CD14-positive monocyte (primary cell): ENCODE data around the gene WT1. TPM values are rescaled to one million over a fixed set of nuclear protein-coding genes. Genes with fewer than 3 reads are reported as not detected.
A peak's percentile ranks its signal among the peaks of the same experiment; 100 is the strongest.
"Not testable (repeated sequence)": the region's sequence is repeated elsewhere in the genome, so short reads cannot be mapped to it uniquely, and the experiment has no call there.

ENCODE experiments used
- DNase-seq, 3 donors: peaks; one replicate each; pipeline ENCODE4 v3.0.0-alpha.2; 2011 to 2022
- H2AFZ ChIP-seq: 2 replicates; pipeline ENCODE4 v1.6.0; 2012; ENCODE audit warnings: mild to moderate bottlenecking, low read depth, low read length, inconsistent platforms; ENCODE audit not compliant: insufficient read depth, poor library complexity, severe bottlenecking
- H3K27ac ChIP-seq, 2 donors: 1 replicate in 1 of 2; 2 replicates in 1 of 2; pipeline ENCODE4 v1.5.1; 2012 to 2013; ENCODE audit warnings: low read length in 2 of 2, control low read depth in 1 of 2, inconsistent platforms in 1 of 2, low read depth in 1 of 2, mild to moderate bottlenecking in 1 of 2
- H3K27me3 ChIP-seq, 2 donors: one replicate each; pipeline versions ENCODE4 v1.6.0 to v1.6.1; 2011 to 2013; ENCODE audit warnings: low read length in 2 of 2; ENCODE audit not compliant: control insufficient read depth in 2 of 2, insufficient read depth in 2 of 2
- H3K36me3 ChIP-seq, 2 donors: replicated peaks in 1 of 2; 1 replicate in 1 of 2; 2 replicates in 1 of 2; pipeline versions ENCODE4 v1.5.1 to v1.6.1; 2012 to 2013; ENCODE audit warnings: low read length in 2 of 2, control low read depth in 1 of 2, inconsistent platforms in 1 of 2, mild to moderate bottlenecking in 1 of 2; ENCODE audit not compliant: insufficient read depth in 2 of 2, control insufficient read depth in 1 of 2
- H3K4me1 ChIP-seq, 2 donors: 1 replicate in 1 of 2; 2 replicates in 1 of 2; pipeline versions ENCODE4 v1.5.1 to v1.6.1; 2012 to 2013; ENCODE audit warnings: low read length in 2 of 2, control low read depth in 1 of 2, inconsistent platforms in 1 of 2, mild to moderate bottlenecking in 1 of 2, moderate library complexity in 1 of 2; ENCODE audit not compliant: insufficient read depth in 2 of 2, control insufficient read depth in 1 of 2
- H3K4me2 ChIP-seq: replicated peaks from 2 replicates; pipeline ENCODE3; 2012; ENCODE audit warnings: low read length, moderate library complexity, mild to moderate bottlenecking; ENCODE audit not compliant: poor library complexity, severe bottlenecking; ENCODE audit errors: extremely low read depth
- H3K4me3 ChIP-seq, 3 experiments: fragments of 200-600 bp in 1 of 3; sonication (generic) in 1 of 3; replicated peaks in 1 of 3; 1 replicate in 2 of 3; 2 replicates in 1 of 3; pipeline ENCODE4 v1.5.1; 2011 to 2013; ENCODE audit warnings: low read length in 3 of 3, mild to moderate bottlenecking in 3 of 3, control low read depth in 2 of 3, low read depth in 2 of 3, inconsistent platforms in 1 of 3, moderate library complexity in 1 of 3
- H3K79me2 ChIP-seq: 2 replicates; pipeline ENCODE4 v1.6.0; 2012; ENCODE audit warnings: mild to moderate bottlenecking, control low read depth, inconsistent platforms, low read length, moderate library complexity; ENCODE audit not compliant: insufficient read depth
- H3K9ac ChIP-seq: 2 replicates; pipeline ENCODE4 v1.6.0; 2017; ENCODE audit warnings: low read length, mild to moderate bottlenecking; ENCODE audit not compliant: insufficient read depth, poor library complexity, severe bottlenecking
- H3K9me3 ChIP-seq, 2 donors: replicated peaks in 1 of 2; 1 replicate in 1 of 2; 2 replicates in 1 of 2; pipeline versions ENCODE4 v1.5.1 to v1.6.1; 2012 to 2013; ENCODE audit warnings: low read length in 2 of 2, control low read depth in 1 of 2; ENCODE audit not compliant: control insufficient read depth in 1 of 2, insufficient read depth in 1 of 2
- H4K20me1 ChIP-seq: 2 replicates; pipeline ENCODE4 v1.6.0; 2012; ENCODE audit warnings: mild to moderate bottlenecking, low read length, control low read depth, moderate library complexity; ENCODE audit not compliant: insufficient read depth
- H3K27ac Mint-ChIP-seq, 7 donors: one replicate each; pipeline ENCODE4 v1.8.0; 2020; ENCODE audit warnings: mild to moderate bottlenecking in 7 of 7, mixed read lengths in 7 of 7, moderate library complexity in 6 of 7, inconsistent platforms in 2 of 7
- H3K27me3 Mint-ChIP-seq, 3 donors: one replicate each; pipeline ENCODE4 v1.8.0; 2021 to 2022; ENCODE audit warnings: low read depth in 3 of 3, mild to moderate bottlenecking in 3 of 3, mixed read lengths in 3 of 3, moderate library complexity in 3 of 3, inconsistent platforms in 1 of 3
- H3K36me3 Mint-ChIP-seq, 2 donors: one replicate each; pipeline ENCODE4 v1.8.0; 2020; ENCODE audit warnings: mixed read lengths in 2 of 2, inconsistent platforms in 1 of 2, mild to moderate bottlenecking in 1 of 2
- H3K4me1 Mint-ChIP-seq: one replicate; pipeline ENCODE4 v1.8.0; 2020; ENCODE audit warnings: mild to moderate bottlenecking, mixed read lengths
- H3K4me3 Mint-ChIP-seq, 2 donors: one replicate each; pipeline ENCODE4 v1.8.0; 2020; ENCODE audit warnings: mild to moderate bottlenecking in 2 of 2, mixed read lengths in 2 of 2, moderate library complexity in 1 of 2
- H3K9me3 Mint-ChIP-seq, 7 donors: one replicate each; pipeline ENCODE4 v1.8.0; 2020 to 2022; ENCODE audit warnings: mixed read lengths in 7 of 7, mild to moderate bottlenecking in 6 of 7, moderate library complexity in 6 of 7, inconsistent platforms in 2 of 7
- WGBS: methylation state at CpG from one replicate; pipeline ENCODE4 v1.1.5; 2013; ENCODE audit warnings: missing lambda C conversion rate; ENCODE audit not compliant: insufficient coverage; 5-methylcytosine and 5-hydroxymethylcytosine counted together
- intact Hi-C, 2 donors: fragments of 100-400 bp; cut with micrococcal nuclease; formaldehyde crosslinking; loops; one replicate each; pipeline versions ENCODE4 v1.15.0 to v1.15.1; 2023
- polyA plus RNA-seq, 3 donors: library from polyadenylated mRNA; depleted of rRNA in 1 of 3; unstranded in 2 of 3; stranded (reverse) in 1 of 3; fragments of 300-500 nt in 2 of 3; fragments of >200 nt in 1 of 3; fragmentation: Illumina TruSeq in 2 of 3; gene quantifications; 1 replicate in 2 of 3; 2 replicates in 1 of 3; pipeline ENCODE4 v1.2.3, GENCODE V29; 2012 to 2021
- TF ChIP-seq, protein P1 (sequence below): fragments of 200-600 bp; IDR thresholded peaks from one replicate; pipeline ENCODE4 v1.8.0; 2022; ENCODE audit warnings: antibody characterized with exemption, mild to moderate bottlenecking

Gene WT1
- polyA plus RNA-seq, 3 donors = not detected

GRCh38 chr11:32374261-32374711, 61.1 kb downstream of the WT1 start:
- Histone ChIP-seq H3K36me3 (no peaks in the 10 kb centered on the region), H3K4me2 (no peak overlapping the region), H3K27me3 (no peaks in the 10 kb centered on the region), H3K9me3 (no peaks in the 10 kb centered on the region), H3K79me2 (no peaks in the 10 kb centered on the region), H3K27ac (no peak overlapping the region), H3K4me3 (no peak overlapping the region), H4K20me1 (no peaks in the 10 kb centered on the region), H3K4me1 (no peaks in the 10 kb centered on the region), H2AFZ (peak overlapping the region; percentile 69), H3K9ac (no peak overlapping the region)
- no peak overlapping the region for H3K27ac Mint-ChIP-seq
- peak overlapping the region; percentile 40 to 52 for H3K4me3 Mint-ChIP-seq
- H3K9me3 Mint-ChIP-seq = peaks cover 0 to 11% (median 8%) of the 10 kb centered on the region in 7 donors
- intact Hi-C loops = no loop called here
- H3K27me3 Mint-ChIP-seq = peaks cover 0 to 2% (median 0%) of the 10 kb centered on the region in 3 donors
- 46% methylated on average over 12 of the region's 13 CpGs for WGBS
- peaks cover 5% of the 10 kb centered on the region for H3K4me1 Mint-ChIP-seq
- TF ChIP-seq, protein P1, sequence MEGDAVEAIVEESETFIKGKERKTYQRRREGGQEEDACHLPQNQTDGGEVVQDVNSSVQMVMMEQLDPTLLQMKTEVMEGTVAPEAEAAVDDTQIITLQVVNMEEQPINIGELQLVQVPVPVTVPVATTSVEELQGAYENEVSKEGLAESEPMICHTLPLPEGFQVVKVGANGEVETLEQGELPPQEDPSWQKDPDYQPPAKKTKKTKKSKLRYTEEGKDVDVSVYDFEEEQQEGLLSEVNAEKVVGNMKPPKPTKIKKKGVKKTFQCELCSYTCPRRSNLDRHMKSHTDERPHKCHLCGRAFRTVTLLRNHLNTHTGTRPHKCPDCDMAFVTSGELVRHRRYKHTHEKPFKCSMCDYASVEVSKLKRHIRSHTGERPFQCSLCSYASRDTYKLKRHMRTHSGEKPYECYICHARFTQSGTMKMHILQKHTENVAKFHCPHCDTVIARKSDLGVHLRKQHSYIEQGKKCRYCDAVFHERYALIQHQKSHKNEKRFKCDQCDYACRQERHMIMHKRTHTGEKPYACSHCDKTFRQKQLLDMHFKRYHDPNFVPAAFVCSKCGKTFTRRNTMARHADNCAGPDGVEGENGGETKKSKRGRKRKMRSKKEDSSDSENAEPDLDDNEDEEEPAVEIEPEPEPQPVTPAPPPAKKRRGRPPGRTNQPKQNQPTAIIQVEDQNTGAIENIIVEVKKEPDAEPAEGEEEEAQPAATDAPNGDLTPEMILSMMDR = peak; percentile 74
- peak; percentile 21 to 45 (median 43) for DNase-seq
- H3K36me3 Mint-ChIP-seq = no peaks in the 10 kb centered on the region

- H4K20me1 ChIP-seq, H2AFZ ChIP-seq, H3K4me1 ChIP-seq, H3K27me3 ChIP-seq, H3K4me3 ChIP-seq, H3K36me3 ChIP-seq, H3K27me3 Mint-ChIP-seq, H3K4me1 Mint-ChIP-seq, H3K4me3 Mint-ChIP-seq, DNase-seq, H3K9ac ChIP-seq, H3K27ac ChIP-seq, H3K27ac Mint-ChIP-seq, H3K79me2 ChIP-seq, H3K36me3 Mint-ChIP-seq, intact Hi-C loops, H3K4me2 ChIP-seq: not testable (repeated sequence)
- peaks cover 0 to 14% of the 10 kb centered on the region in 2 donors for H3K9me3 ChIP-seq
- H3K9me3 Mint-ChIP-seq = peaks cover 0 to 31% (median 21%) of the 10 kb centered on the region in 7 donors
These were observed 65.4 kb downstream of the WT1 start for GRCh38 chr11:32369987-32370386.
